GM18526 (cell line): Measurements from ENCODE around the gene ARHGAP45.
A peak's percentile ranks its signal among the peaks of the same experiment; 100 is the strongest.

ENCODE experiments used
- POLR2A ChIP-seq: IDR thresholded peaks from 3 replicates; pipeline ENCODE4 v1.6.1; 2011; ENCODE audit not compliant: insufficient read length; ENCODE audit errors: extremely low read depth

The ARHGAP45 gene

GRCh38 chr19:1062387-1063029, 4.5 kb upstream of the ARHGAP45 start:
- TF ChIP-seq POLR2A, result no peak

GRCh38 chr19:1063030-1063908, 3.7 kb upstream of the ARHGAP45 start:
- no peak for TF ChIP-seq POLR2A

- no peak for TF ChIP-seq POLR2A
Observed at GRCh38 chr19:1063909-1064660, 2.9 kb upstream of the ARHGAP45 start.

- TF ChIP-seq POLR2A, result no peak
Observed at GRCh38 chr19:1064661-1065605, 2.0 kb upstream of the ARHGAP45 start.

- TF ChIP-seq POLR2A, result no peak
Observed at GRCh38 chr19:1065606-1066109, 1.3 kb upstream of the ARHGAP45 start.

- no peak for TF ChIP-seq POLR2A
Observed at GRCh38 chr19:1066251-1066747, 668 bp upstream of the ARHGAP45 start.

GRCh38 chr19:1067341-1067957, 482 bp downstream of the ARHGAP45 start:
- no peak for TF ChIP-seq POLR2A

- peak; percentile 22 for TF ChIP-seq POLR2A
Observed at GRCh38 chr19:1068009-1069001, 1.3 kb downstream of the ARHGAP45 start.

- TF ChIP-seq POLR2A, result peak; percentile 51
Observed at GRCh38 chr19:1069009-1069779, 2.2 kb downstream of the ARHGAP45 start.

GRCh38 chr19:1070576-1070930, 3.6 kb downstream of the ARHGAP45 start:
- TF ChIP-seq POLR2A, result no peak

GRCh38 chr19:1070931-1071791, 4.2 kb downstream of the ARHGAP45 start:
- no peak for TF ChIP-seq POLR2A
